Kidney glomerular epithelial cell (primary cell): ENCODE measurements around the gene WWOX.

ENCODE experiments used
- DNase-seq: peaks from one replicate; lab custom pipeline; 2025; lab: John Stamatoyannopoulos, UW

WWOX gene

GRCh38 chr16:78300469-78300868, 201.0 kb downstream of the WWOX start:
- no peak for DNase-seq

GRCh38 chr16:78303946-78304345, 204.5 kb downstream of the WWOX start:
- DNase-seq, result no peak

- DNase-seq, result no peak
Observed at GRCh38 chr16:78306361-78306760, 206.9 kb downstream of the WWOX start.

GRCh38 chr16:78307824-78308528, 208.5 kb downstream of the WWOX start:
- DNase-seq, result no peak

GRCh38 chr16:78309763-78310162, 210.3 kb downstream of the WWOX start:
- DNase-seq, result no peak

GRCh38 chr16:78310196-78310595, 210.7 kb downstream of the WWOX start:
- DNase-seq, result no peak

- peak; percentile 70 for DNase-seq
Observed at GRCh38 chr16:78310990-78311561, 211.6 kb downstream of the WWOX start.

- DNase-seq, result no peak
Observed at GRCh38 chr16:78311831-78312230, 212.4 kb downstream of the WWOX start.

- DNase-seq, result no peak
Observed at GRCh38 chr16:78317564-78318240, 218.2 kb downstream of the WWOX start.

- DNase-seq, result no peak
Observed at GRCh38 chr16:78321620-78322360, 222.3 kb downstream of the WWOX start.

GRCh38 chr16:78323315-78323714, 223.9 kb downstream of the WWOX start:
- no peak for DNase-seq

- DNase-seq, result no peak
Observed at GRCh38 chr16:78324649-78325285, 225.3 kb downstream of the WWOX start.

GRCh38 chr16:78325468-78326352, 226.3 kb downstream of the WWOX start:
- no peak for DNase-seq

GRCh38 chr16:78326731-78327130, 227.3 kb downstream of the WWOX start:
- DNase-seq, result no peak

- DNase-seq, result no peak
Observed at GRCh38 chr16:78331731-78332130, 232.3 kb downstream of the WWOX start.

- no peak for DNase-seq
Observed at GRCh38 chr16:78333808-78334207, 234.4 kb downstream of the WWOX start.

GRCh38 chr16:78340590-78340989, 241.1 kb downstream of the WWOX start:
- no peak for DNase-seq

- no peak for DNase-seq
Observed at GRCh38 chr16:78348068-78348467, 248.6 kb downstream of the WWOX start.

- no peak for DNase-seq
Observed at GRCh38 chr16:78348886-78349285, 249.4 kb downstream of the WWOX start.

- DNase-seq, result no peak
Observed at GRCh38 chr16:78352184-78352583, 252.7 kb downstream of the WWOX start.

GRCh38 chr16:78353640-78354275, 254.3 kb downstream of the WWOX start:
- DNase-seq, result no peak
